Activated CD8-positive, alpha-beta T cell treated with anti-CD3 and anti-CD28 coated beads for 36 hours (primary cell): ENCODE measurements around the gene ENTR1. TPM values are rescaled to one million over a fixed set of nuclear protein-coding genes. Genes with fewer than 3 reads are reported as not detected.

Experiments used
- ATAC-seq: fragments of 200-7000 bp; cut with Tn5 transposase; one replicate; pipeline ENCODE4 v1.10.0; 2021; ENCODE audit warnings: mild to moderate bottlenecking, moderate library complexity
- CTCF ChIA-PET: fragments of 350-600 bp; sonication (Branson Sonifier 250); formaldehyde crosslinking; loops from one replicate; lab custom pipeline; 2021; ENCODE audit warnings: antibody characterized with exemption; lab: Charles Lee
- POLR2A ChIA-PET: fragments of 350-600 bp; sonication (Branson Sonifier 250); formaldehyde crosslinking; loops from one replicate; lab custom pipeline; 2021; ENCODE audit warnings: antibody characterized with exemption; lab: Charles Lee
- DNase-seq: peaks from one replicate; pipeline ENCODE4 v3.0.0-alpha.2; 2020
- H3K27ac Mint-ChIP-seq: one replicate; pipeline ENCODE4 v1.8.0; 2021; ENCODE audit warnings: mild to moderate bottlenecking, mixed read lengths
- H3K27me3 Mint-ChIP-seq: one replicate; pipeline ENCODE4 v1.8.0; 2021; ENCODE audit warnings: mixed read lengths
- H3K36me3 Mint-ChIP-seq: one replicate; pipeline ENCODE4 v1.8.0; 2021; ENCODE audit warnings: low read depth, mixed read lengths
- H3K4me1 Mint-ChIP-seq: one replicate; pipeline ENCODE4 v1.8.0; 2021; ENCODE audit warnings: low read depth, mixed read lengths
- H3K4me3 Mint-ChIP-seq: one replicate; pipeline ENCODE4 v1.8.0; 2021; ENCODE audit warnings: mild to moderate bottlenecking, moderate library complexity, mixed read lengths
- H3K9me3 Mint-ChIP-seq: one replicate; pipeline ENCODE4 v1.8.0; 2021; ENCODE audit warnings: mixed read lengths
- CTCF ChIP-seq: fragments of 200-600 bp; IDR thresholded peaks from one replicate; pipeline ENCODE4 v1.8.0; 2022; ENCODE audit warnings: antibody characterized with exemption, mild to moderate bottlenecking
- intact Hi-C: fragments of 100-400 bp; cut with micrococcal nuclease; formaldehyde crosslinking; loops from one replicate; pipeline ENCODE4 v1.10.0; 2022
- total RNA-seq, 2 experiments: library from RNA; stranded (reverse); gene quantifications; one replicate each; pipeline ENCODE4 v1.2.3, GENCODE V29; 2021

ENTR1 gene
- total RNA-seq, 2 experiments from 2014 or later, result 65.9 to 66.8 TPM

DNA sequence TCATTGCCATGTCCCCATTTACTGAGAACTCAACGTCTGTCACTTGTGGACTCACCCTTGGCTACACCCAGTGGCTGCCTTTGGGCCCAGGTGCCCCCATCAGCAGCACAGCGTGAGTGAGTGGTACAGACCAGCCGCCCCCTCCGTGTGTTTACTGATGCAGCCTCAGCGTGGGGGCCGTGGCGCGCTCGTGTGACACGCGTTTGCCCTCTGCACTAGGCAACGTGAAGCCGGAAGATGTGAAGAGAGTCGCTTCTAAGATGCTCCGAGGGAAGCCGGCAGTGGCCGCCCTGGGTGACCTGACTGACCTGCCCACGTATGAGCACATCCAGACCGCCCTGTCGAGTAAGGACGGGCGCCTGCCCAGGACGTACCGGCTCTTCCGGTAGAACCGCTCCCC is 12.5 kb upstream of the ENTR1 start:
- POLR2A ChIA-PET, result interaction anchor here (0.6 to 1.7 kb wide), 4 partner anchors 10 to 21 kb away, joined by 3 to 5 read pairs (median 4); no protein-coding TSS in a partner anchor
- H3K4me3 Mint-ChIP-seq, result no peak overlapping the region
- no peak for DNase-seq
- peaks cover 40% of the 10 kb centered on the region for H3K36me3 Mint-ChIP-seq
- TF ChIP-seq CTCF, result no peak
- ATAC-seq, result no peak
- no peaks in the 10 kb centered on the region for H3K27me3 Mint-ChIP-seq
- intact Hi-C loops, result no loop called here
- H3K9me3 Mint-ChIP-seq, result no peaks in the 10 kb centered on the region
- no peak overlapping the region for H3K27ac Mint-ChIP-seq
- no peaks in the 10 kb centered on the region for H3K4me1 Mint-ChIP-seq
- CTCF ChIA-PET, result interaction anchor here (0.6 to 0.9 kb wide), 2 partner anchors 82 to 91 kb away, joined by 3 read pairs; no protein-coding TSS in a partner anchor

- H3K27me3 Mint-ChIP-seq, result no peaks in the 10 kb centered on the region
Observed at GRCh38 chr9:136421791-136422190, 11.4 kb upstream of the ENTR1 start.

DNA sequence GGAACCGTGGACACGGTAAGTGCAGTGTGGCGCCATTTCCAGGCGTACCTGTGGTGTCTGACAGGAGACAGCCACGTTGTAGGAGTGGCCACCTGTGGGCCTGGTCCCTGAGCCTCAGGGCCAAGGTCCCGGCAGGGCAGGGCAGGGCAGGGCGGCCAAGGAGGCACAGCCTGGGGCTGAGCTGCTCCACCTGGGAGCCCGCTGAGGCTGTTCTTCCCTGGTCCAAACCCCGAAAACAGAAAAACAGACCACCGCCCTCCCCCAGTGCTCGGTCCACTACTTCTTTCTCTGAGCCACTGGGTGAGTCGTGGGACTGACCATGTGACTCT is 8.6 kb upstream of the ENTR1 start:
- CTCF ChIA-PET, result interaction anchor here (1.4 kb wide), 1 partner anchor 55 kb away, joined by 3 read pairs; the partner anchor contains the start of gene DNLZ
- POLR2A ChIA-PET, result interaction anchor here (0.7 to 3.0 kb wide), 2 partner anchors 9 to 14 kb away, joined by 3 to 8 read pairs; partner anchors contain the start of genes ENTR1 and PMPCA
- Mint-ChIP-seq H3K27me3 (no peaks in the 10 kb centered on the region), H3K27ac (no peak overlapping the region), H3K36me3 (peaks cover 54% of the 10 kb centered on the region), H3K4me1 (no peaks in the 10 kb centered on the region), H3K4me3 (no peak overlapping the region), H3K9me3 (no peaks in the 10 kb centered on the region)
- ATAC-seq (no peak), DNase-seq (no peak)
- no peak for TF ChIP-seq CTCF
- intact Hi-C loops, result no loop called here

More at GRCh38 chr9:136421791-136422190, 11.4 kb upstream of the ENTR1 start:
- ChIA-PET CTCF (no interaction called here), POLR2A (no interaction called here)
- H3K36me3 Mint-ChIP-seq, result peaks cover 46% of the 10 kb centered on the region
- no peak overlapping the region for H3K4me3 Mint-ChIP-seq
- ATAC-seq (no peak), DNase-seq (no peak)
- TF ChIP-seq CTCF, result no peak
- H3K9me3 Mint-ChIP-seq, result no peaks in the 10 kb centered on the region
- H3K4me1 Mint-ChIP-seq, result no peaks in the 10 kb centered on the region
- H3K27ac Mint-ChIP-seq, result no peak overlapping the region
- intact Hi-C loops, result no loop called here

DNA sequence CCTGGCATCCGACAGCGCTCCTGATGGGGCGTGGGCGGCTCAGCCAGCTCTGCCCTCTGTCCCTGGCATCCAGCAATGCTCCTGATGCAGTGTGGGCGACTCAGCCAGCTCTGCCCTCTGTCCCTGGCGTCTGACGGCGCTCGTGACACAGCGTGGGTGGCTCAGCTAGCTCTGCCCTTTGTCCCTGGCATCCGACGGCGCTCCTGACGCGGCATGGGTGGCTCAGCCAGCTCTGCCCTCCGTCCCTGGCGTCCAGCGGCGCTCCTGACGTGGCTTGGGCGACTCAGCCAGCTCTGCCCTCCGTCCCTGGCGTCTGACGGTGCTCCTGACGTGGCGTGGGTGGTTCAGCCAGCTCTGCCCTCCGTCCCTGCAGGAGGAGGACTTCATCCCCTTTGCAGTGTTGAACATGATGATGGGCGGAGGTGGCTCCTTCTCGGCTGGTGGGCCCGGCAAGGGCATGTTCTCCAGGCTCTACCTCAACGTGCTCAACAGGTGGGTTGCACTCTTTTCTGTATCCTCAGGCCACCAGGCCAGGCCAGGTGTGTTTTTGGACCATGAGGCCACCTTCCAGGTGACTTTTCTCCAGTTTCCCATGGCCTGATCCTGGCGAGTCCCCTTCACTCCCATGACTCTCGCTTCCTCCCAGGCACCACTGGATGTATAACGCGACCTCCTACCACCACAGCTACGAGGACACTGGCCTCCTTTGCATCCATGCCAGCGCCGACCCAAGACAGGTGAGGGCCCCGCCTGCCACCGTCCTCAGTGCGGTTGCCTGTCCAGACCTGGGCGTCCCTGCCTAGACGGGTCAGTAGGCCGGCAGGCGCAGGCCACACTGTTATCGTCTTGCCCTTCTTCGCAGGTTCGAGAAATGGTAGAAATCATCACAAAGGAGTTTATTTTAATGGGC is 8.0 kb upstream of the ENTR1 start:
- Mint-ChIP-seq H3K36me3 (peaks cover 57% of the 10 kb centered on the region), H3K27me3 (no peaks in the 10 kb centered on the region), H3K4me3 (no peak overlapping the region), H3K27ac (no peak overlapping the region), H3K4me1 (no peaks in the 10 kb centered on the region), H3K9me3 (no peaks in the 10 kb centered on the region)
- intact Hi-C loops, result no loop called here
- DNase-seq (no peak), ATAC-seq (no peak)
- TF ChIP-seq CTCF, result no peak
- ChIA-PET CTCF (no interaction called here), POLR2A (interaction anchor here (0.9 to 3.0 kb wide), 4 partner anchors 8 to 17 kb away, joined by 3 to 8 read pairs (median 4); partner anchors contain the start of genes ENTR1 and PMPCA)

GRCh38 chr9:136416914-136417313 is 6.5 kb upstream of the ENTR1 start:
- Mint-ChIP-seq H3K9me3 (no peaks in the 10 kb centered on the region), H3K4me3 (no peak overlapping the region), H3K27me3 (no peaks in the 10 kb centered on the region), H3K36me3 (peaks cover 62% of the 10 kb centered on the region), H3K27ac (no peak overlapping the region), H3K4me1 (peaks cover 9% of the 10 kb centered on the region)
- intact Hi-C loops, result no loop called here
- TF ChIP-seq CTCF, result no peak
- no peak for ATAC-seq
- POLR2A ChIA-PET, result interaction anchor here (0.6 to 1.2 kb wide), 3 partner anchors 8 to 512 kb away, joined by 3 to 4 read pairs (median 3); no protein-coding TSS in a partner anchor
- CTCF ChIA-PET, result no interaction called here
- no peak for DNase-seq
